Heart left ventricle (tissue), 16 donors: Measurements from ENCODE around the gene VWA3B. TPM values are rescaled to one million over a fixed set of nuclear protein-coding genes. Genes with fewer than 3 reads are reported as not detected.

Experiments used
- ATAC-seq, 4 donors: fragments of 200-7000 bp; cut with Tn5 transposase; one replicate each; pipeline ENCODE4 v1.9.1; 2020 to 2022; ENCODE audit warnings: moderate library complexity in 4 of 4, mild to moderate bottlenecking in 3 of 4, moderate number of reproducible peaks in 1 of 4
- DNase-seq, 5 donors: peaks; one replicate each; pipeline ENCODE4 v3.0.0-alpha.2; 2020
- H3K27ac ChIP-seq, 12 donors: fragments of 200-600 bp; sonication (generic) in 4 of 12; one replicate each; pipeline versions ENCODE4 v1.5.0 to v1.8.0; 2016 to 2022; ENCODE audit warnings: mild to moderate bottlenecking in 2 of 12
- H3K27me3 ChIP-seq, 9 donors: fragments of 200-600 bp; sonication (generic) in 2 of 9; one replicate each; pipeline versions ENCODE4 v1.5.1 to v1.8.0; 2016 to 2022; ENCODE audit warnings: mild to moderate bottlenecking in 3 of 9
- H3K36me3 ChIP-seq, 9 donors: fragments of 200-600 bp; sonication (generic) in 2 of 9; one replicate each; pipeline versions ENCODE4 v1.5.0 to v1.8.0; 2018 to 2022; ENCODE audit warnings: mild to moderate bottlenecking in 2 of 9
- H3K4me1 ChIP-seq, 12 donors: fragments of 200-600 bp; sonication (generic) in 4 of 12; one replicate each; pipeline versions ENCODE4 v1.5.0 to v1.8.0; 2016 to 2022; ENCODE audit warnings: mild to moderate bottlenecking in 3 of 12
- H3K4me3 ChIP-seq, 12 donors: fragments of 200-600 bp; sonication (generic) in 4 of 12; one replicate each; pipeline versions ENCODE4 v1.5.0 to v1.8.0; 2017 to 2022; ENCODE audit warnings: mild to moderate bottlenecking in 9 of 12, moderate library complexity in 4 of 12
- H3K9me3 ChIP-seq, 12 donors: fragments of 200-600 bp; sonication (generic) in 4 of 12; one replicate each; pipeline versions ENCODE4 v1.5.0 to v1.8.0; 2016 to 2022; ENCODE audit warnings: mild to moderate bottlenecking in 1 of 12
- CTCF ChIP-seq, 12 donors: fragments of 200-600 bp; sonication (generic) in 4 of 12; IDR thresholded peaks; one replicate each; pipeline versions ENCODE4 v1.5.0 to v1.8.0; 2018 to 2022; ENCODE audit warnings: antibody characterized with exemption in 12 of 12, mild to moderate bottlenecking in 5 of 12
- POLR2A ChIP-seq, 2 donors: fragments of 450-650 bp; IDR thresholded peaks; one replicate each; pipeline ENCODE4 v1.6.1; 2017; ENCODE audit warnings: antibody characterized with exemption in 2 of 2, mild to moderate bottlenecking in 2 of 2, moderate library complexity in 2 of 2
- whole genome bisulfite sequencing, 4 donors: extraction: QIAGEN DNeasy Blood & Tissue Kit in 2 of 4; methylation state at CpG; one replicate each; pipeline versions ENCODE4 v1.1.5 to v1.1.7; 2013 to 2018; 5-methylcytosine and 5-hydroxymethylcytosine counted together
- intact Hi-C, 10 donors: fragments of 100-400 bp; cut with DNase I; formaldehyde crosslinking; loops; one replicate each; pipeline versions ENCODE4 v1.11.1 to v1.14.2; 2022
- polyA plus RNA-seq, 2 donors: library from polyadenylated mRNA; stranded (reverse); fragments of 200-250 nt; gene quantifications; one replicate each; pipeline ENCODE4 v1.2.3, GENCODE V29; 2013
- total RNA-seq, 9 donors: library from RNA; depleted of rRNA in 2 of 9; stranded (reverse); fragments of >200 nt in 2 of 9; fragmentation: NEBNext Ultra II Directional in 3 of 9; extraction: Animal tissue kit (Norgen Biotek cat#: 25700) in 3 of 9; gene quantifications; one replicate each; pipeline versions ENCODE4 v1.1.0 to v1.2.4, GENCODE V29; 2016 to 2023
- donor health status: ischemic (EF 13 %, LVEDD 7.1; RV severe dilation, severe dysfunction).
- donor health status: healthy with polysubstance abuse.
- donor health status: DM: no; HTN: yes; CAD: no.
- donor health status: DM: no; HTN: no; CAD: no.
- donor health status: ischemic (EF 25% LVEDD 6.9; RV normal size, moderate dysfunction).
- donor health status: ischemic (EF 25% LVEDD 5.7; RV mildly dilated, moderate dysfunction).
- donor health status: healthy.
- donor health status: DM: yes; HTN: yes; CAD: no.
- donor health status: ischemic (EF 35%, LVEDD 5.7; RV mildly dilated, moderate dysfunction).
- donor health status: nonischemic (EF 11% LVEDD 7.7; RV severe dilation, severe dysfunction).
- donor health status: DM: yes; HTN: yes; CAD: no.
- donor health status: PGD.
- donor health status: ischemic (EF 29% LVEDD 5.4; RV normal size, mild dysfunction).
- donor health status: nonischemic (EF 23%, LVEDD 6.1; RV moderate dilation, normal function).

VWA3B gene
- total and polyA plus RNA-seq, 11 donors: 0.11 to 0.61 (median 0.24) TPM; not detected in 1

- no peak overlapping the region for H3K4me3 ChIP-seq
- 76 to 95% (median 88%) methylated on average over 2 of the region's 2 CpGs for WGBS, 4 donors
- H3K9me3 ChIP-seq: peaks cover 0 to 15% (median 4%) of the 10 kb centered on the region in 12 donors
- TF ChIP-seq CTCF (IDR thresholded peaks at IDR 0.05): no peak
- no peak for TF ChIP-seq POLR2A (IDR thresholded peaks at IDR 0.05)
- peaks cover 0 to 12% (median 0%) of the 10 kb centered on the region in 12 donors for H3K4me1 ChIP-seq
- DNase-seq (no peak), ATAC-seq (no peak)
- peaks cover 0 to 6% (median 0%) of the 10 kb centered on the region in 9 donors for H3K27me3 ChIP-seq
- H3K27ac ChIP-seq: no peak overlapping the region
- no peaks in the 10 kb centered on the region for H3K36me3 ChIP-seq
- intact Hi-C loops: no loop called here
Measured at GRCh38 chr2:98078701-98079100, 8.3 kb upstream of the VWA3B start.

GRCh38 chr2:98084151-98084868, 2.7 kb upstream of the VWA3B start:
- WGBS, 4 donors: 71 to 89% (median 78%) methylated on average over 5 of the region's 5 CpGs
- Histone ChIP-seq H3K4me3 (no peak overlapping the region), H3K4me1 (peaks cover 0 to 38% (median 13%) of the 10 kb centered on the region in 12 donors), H3K36me3 (no peaks in the 10 kb centered on the region), H3K27ac (no peak overlapping the region), H3K27me3 (peaks cover 0 to 28% (median 5%) of the 10 kb centered on the region in 9 donors), H3K9me3 (no peaks in the 10 kb centered on the region)
- DNase-seq: no peak
- no peak for ATAC-seq
- TF ChIP-seq POLR2A (IDR thresholded peaks at IDR 0.05) (no peak), CTCF (IDR thresholded peaks at IDR 0.05) (no peak)
- intact Hi-C loops: loop anchor here in 1 of 10 donors (10.0 kb wide), 1 partner anchor 80 kb away; no protein-coding TSS in a partner anchor

GRCh38 chr2:98084869-98085238, 2.1 kb upstream of the VWA3B start:
- ATAC-seq (no peak), DNase-seq (no peak)
- H3K4me3 ChIP-seq: no peak overlapping the region
- no peaks in the 10 kb centered on the region for H3K36me3 ChIP-seq
- WGBS, 4 donors: 85 to 91% (median 89%) methylated on average over 3 of the region's 3 CpGs
- peaks cover 0 to 43% (median 13%) of the 10 kb centered on the region in 12 donors for H3K4me1 ChIP-seq
- intact Hi-C loops: loop anchor here in 1 of 10 donors (10.0 kb wide), 1 partner anchor 80 kb away; no protein-coding TSS in a partner anchor
- no peaks in the 10 kb centered on the region for H3K9me3 ChIP-seq
- no peak overlapping the region for H3K27ac ChIP-seq
- TF ChIP-seq POLR2A (IDR thresholded peaks at IDR 0.05) (no peak), CTCF (IDR thresholded peaks at IDR 0.05) (no peak)
- peaks cover 0 to 28% (median 5%) of the 10 kb centered on the region in 9 donors for H3K27me3 ChIP-seq

GRCh38 chr2:98085649-98086048, 1.3 kb upstream of the VWA3B start:
- DNase-seq (no peak), ATAC-seq (no peak)
- Histone ChIP-seq H3K36me3 (no peaks in the 10 kb centered on the region), H3K27ac (no peak overlapping the region), H3K4me3 (no peak overlapping the region), H3K4me1 (peaks cover 0 to 51% (median 13%) of the 10 kb centered on the region in 12 donors), H3K9me3 (no peaks in the 10 kb centered on the region), H3K27me3 (peaks cover 0 to 28% (median 5%) of the 10 kb centered on the region in 9 donors)
- WGBS, 4 donors: 80 to 90% (median 84%) methylated on average over 5 of the region's 5 CpGs
- no peak for TF ChIP-seq CTCF (IDR thresholded peaks at IDR 0.05)
- no peak for TF ChIP-seq POLR2A (IDR thresholded peaks at IDR 0.05)
- intact Hi-C loops: loop anchor here in 1 of 10 donors (10.0 kb wide), 1 partner anchor 81 kb away; no protein-coding TSS in a partner anchor
